ENCODE results near the gene HPN. TPM values are rescaled to one million over a fixed set of nuclear protein-coding genes. Genes with fewer than 3 reads are reported as not detected.

HPN gene
- total and polyA plus RNA-seq, 7 donors = 1.6 to 17.7 (median 5.2) TPM

DNA sequence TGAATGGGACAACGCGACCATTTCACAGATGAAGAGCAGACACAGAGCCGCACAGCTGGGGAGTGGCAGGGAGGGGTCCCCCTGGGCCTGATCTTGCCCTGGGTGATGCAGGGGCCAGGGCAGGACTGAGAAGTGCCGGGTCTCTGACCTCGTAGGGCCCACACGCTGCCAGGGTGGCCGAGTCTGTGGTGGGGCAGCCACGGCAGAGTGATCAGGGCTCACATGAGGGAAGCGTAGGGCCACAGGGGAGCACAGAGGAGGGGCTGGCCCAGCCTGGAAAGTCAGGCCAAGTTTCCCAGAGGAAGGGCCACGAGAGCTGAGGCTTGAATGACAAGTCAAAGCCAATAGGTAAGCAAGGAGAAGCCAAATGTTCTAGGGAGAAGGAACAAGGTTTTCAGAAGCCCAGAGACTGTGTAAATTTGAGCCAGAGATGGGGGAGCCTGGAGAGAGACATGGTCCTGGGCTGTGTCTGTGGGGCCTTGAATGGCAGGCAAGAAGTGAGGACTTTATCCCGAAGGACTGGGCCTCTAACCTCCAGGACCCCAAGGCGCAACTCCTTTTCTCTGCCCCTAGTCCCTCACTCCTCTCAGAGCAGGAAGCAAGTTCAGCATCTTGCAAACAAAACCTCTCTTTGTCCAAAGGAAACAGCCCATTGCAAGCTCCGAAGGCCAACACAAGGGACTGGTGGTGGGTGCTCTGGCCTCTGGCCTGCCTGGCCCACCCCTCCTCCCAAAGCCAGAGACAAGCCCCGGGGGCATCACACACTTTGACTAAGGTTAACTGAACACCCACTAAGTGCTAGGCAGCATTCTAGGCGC is 42.4 kb downstream of the HPN start:
- TF ChIP-seq, protein P1, sequence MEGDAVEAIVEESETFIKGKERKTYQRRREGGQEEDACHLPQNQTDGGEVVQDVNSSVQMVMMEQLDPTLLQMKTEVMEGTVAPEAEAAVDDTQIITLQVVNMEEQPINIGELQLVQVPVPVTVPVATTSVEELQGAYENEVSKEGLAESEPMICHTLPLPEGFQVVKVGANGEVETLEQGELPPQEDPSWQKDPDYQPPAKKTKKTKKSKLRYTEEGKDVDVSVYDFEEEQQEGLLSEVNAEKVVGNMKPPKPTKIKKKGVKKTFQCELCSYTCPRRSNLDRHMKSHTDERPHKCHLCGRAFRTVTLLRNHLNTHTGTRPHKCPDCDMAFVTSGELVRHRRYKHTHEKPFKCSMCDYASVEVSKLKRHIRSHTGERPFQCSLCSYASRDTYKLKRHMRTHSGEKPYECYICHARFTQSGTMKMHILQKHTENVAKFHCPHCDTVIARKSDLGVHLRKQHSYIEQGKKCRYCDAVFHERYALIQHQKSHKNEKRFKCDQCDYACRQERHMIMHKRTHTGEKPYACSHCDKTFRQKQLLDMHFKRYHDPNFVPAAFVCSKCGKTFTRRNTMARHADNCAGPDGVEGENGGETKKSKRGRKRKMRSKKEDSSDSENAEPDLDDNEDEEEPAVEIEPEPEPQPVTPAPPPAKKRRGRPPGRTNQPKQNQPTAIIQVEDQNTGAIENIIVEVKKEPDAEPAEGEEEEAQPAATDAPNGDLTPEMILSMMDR (IDR thresholded peaks at IDR 0.05) = no peak
- no peaks in the 10 kb centered on the region for H3K36me3 ChIP-seq (ENCODE audit: insufficient read depth in 1 of 2, low read depth in 1 of 2)
- 77 to 82% (median 80%) methylated on average over 15 of the region's 15 CpGs for WGBS, 3 donors
- ATAC-seq (no peak), DNase-seq (no peak)
- H3K27ac ChIP-seq = no peak overlapping the region
- intact Hi-C loops (cut with DNase I) = no loop called here
- H3K9me3 ChIP-seq = no peaks in the 10 kb centered on the region
- H3K4me3 ChIP-seq = no peak overlapping the region
- H3K27me3 ChIP-seq (ENCODE audit: insufficient read depth in 3 of 3, low read length in 2 of 3) = peaks cover 0 to 2% (median 0%) of the 10 kb centered on the region in 3 donors
- no peaks in the 10 kb centered on the region for H3K4me1 ChIP-seq

- intact Hi-C loops (cut with DNase I) = no loop called here
- WGBS, 3 donors = 84 to 89% (median 84%) methylated on average over 3 of the region's 3 CpGs
- Histone ChIP-seq H3K27ac (no peak overlapping the region), H3K36me3 (ENCODE audit: insufficient read depth in 1 of 2, low read depth in 1 of 2) (no peaks in the 10 kb centered on the region), H3K4me1 (no peaks in the 10 kb centered on the region), H3K27me3 (ENCODE audit: insufficient read depth in 3 of 3, low read length in 2 of 3) (peaks cover 0 to 2% (median 0%) of the 10 kb centered on the region in 3 donors), H3K9me3 (no peaks in the 10 kb centered on the region), H3K4me3 (no peak overlapping the region)
- TF ChIP-seq, protein P1 (IDR thresholded peaks at IDR 0.05) = no peak
- DNase-seq = no peak
- ATAC-seq = no peak
Measured at GRCh38 chr19:35084509-35084762, 42.9 kb downstream of the HPN start.

DNA sequence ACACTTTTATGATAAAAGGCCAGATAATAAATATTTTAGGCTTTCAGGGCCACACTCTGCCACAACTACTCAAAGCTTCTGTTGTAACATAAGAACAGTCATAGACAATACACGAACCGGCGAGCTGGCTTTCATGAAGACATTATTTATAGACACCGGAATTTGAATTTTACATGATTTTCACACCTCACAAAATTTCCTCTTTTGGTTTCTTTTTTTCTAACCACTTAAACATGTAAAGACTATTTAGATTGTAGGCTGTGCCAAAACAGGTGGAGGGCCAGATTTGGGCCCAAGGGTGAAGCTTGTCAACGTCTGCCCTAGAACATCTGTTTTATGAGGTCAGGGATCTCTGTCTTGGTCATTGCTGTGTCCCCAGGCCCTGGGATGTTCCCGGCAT is 44.4 kb downstream of the HPN start:
- no peak overlapping the region for H3K27ac ChIP-seq
- DNase-seq (no peak), ATAC-seq (no peak)
- no peak overlapping the region for H3K4me3 ChIP-seq
- H3K4me1 ChIP-seq = peaks cover 2% of the 10 kb centered on the region
- H3K36me3 ChIP-seq (ENCODE audit: insufficient read depth in 1 of 2, low read depth in 1 of 2) = no peaks in the 10 kb centered on the region
- no peaks in the 10 kb centered on the region for H3K9me3 ChIP-seq
- intact Hi-C loops (cut with DNase I) = no loop called here
- TF ChIP-seq, protein P1 (IDR thresholded peaks at IDR 0.05) = no peak
- peaks cover 0 to 2% (median 0%) of the 10 kb centered on the region in 3 donors for H3K27me3 ChIP-seq (ENCODE audit: insufficient read depth in 3 of 3, low read length in 2 of 3)
- WGBS, 3 donors = 32 to 51% (median 36%) methylated on average over 6 of the region's 6 CpGs

DNA sequence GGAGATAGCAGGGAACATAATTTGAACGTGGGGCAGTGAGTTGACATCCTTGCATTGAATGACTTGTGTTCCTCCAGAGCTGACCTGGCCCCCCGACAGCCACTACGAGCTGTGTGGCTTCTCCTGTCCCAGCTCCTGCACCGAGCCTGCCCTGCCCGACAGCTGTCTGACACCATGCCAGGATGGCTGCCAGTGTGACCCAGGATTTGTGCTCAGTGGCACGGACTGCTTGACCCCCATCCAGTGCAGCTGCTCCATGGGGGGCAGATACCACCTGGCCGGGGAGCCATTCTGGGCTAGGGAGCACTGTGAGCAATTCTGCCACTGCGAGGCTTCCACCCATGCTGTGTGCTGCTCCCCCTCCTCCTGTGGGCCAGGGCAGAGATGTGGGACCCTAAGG is 44.9 kb downstream of the HPN start:
- no peak overlapping the region for H3K27ac ChIP-seq
- ATAC-seq (peak in 2 of 4 donors; percentile 23 to 52), DNase-seq (peak in 1 of 2 donors; percentile 68)
- H3K9me3 ChIP-seq = no peaks in the 10 kb centered on the region
- H3K4me1 ChIP-seq = peaks cover 3% of the 10 kb centered on the region
- TF ChIP-seq, protein P1 (IDR thresholded peaks at IDR 0.05) = no peak
- peaks cover 0 to 2% (median 0%) of the 10 kb centered on the region in 3 donors for H3K27me3 ChIP-seq (ENCODE audit: insufficient read depth in 3 of 3, low read length in 2 of 3)
- intact Hi-C loops (cut with DNase I) = no loop called here
- H3K4me3 ChIP-seq = no peak overlapping the region
- 17 to 31% (median 19%) methylated on average over 8 of the region's 8 CpGs for WGBS, 3 donors
- H3K36me3 ChIP-seq (ENCODE audit: insufficient read depth in 1 of 2, low read depth in 1 of 2) = no peaks in the 10 kb centered on the region

- Histone ChIP-seq H3K36me3 (ENCODE audit: insufficient read depth in 1 of 2, low read depth in 1 of 2) (no peaks in the 10 kb centered on the region), H3K4me3 (no peak overlapping the region), H3K27me3 (ENCODE audit: insufficient read depth in 3 of 3, low read length in 2 of 3) (peaks cover 0 to 2% (median 0%) of the 10 kb centered on the region in 3 donors), H3K4me1 (peaks cover 3% of the 10 kb centered on the region), H3K27ac (no peak overlapping the region), H3K9me3 (no peaks in the 10 kb centered on the region)
- TF ChIP-seq, protein P1 (IDR thresholded peaks at IDR 0.05) = no peak
- DNase-seq (no peak), ATAC-seq (no peak)
- intact Hi-C loops (cut with DNase I) = no loop called here
Measured at GRCh38 chr19:35087393-35087792, 45.9 kb downstream of the HPN start.
